ENCODE results near the gene HACD2. TPM values are rescaled to one million over a fixed set of nuclear protein-coding genes. Genes with fewer than 3 reads are reported as not detected.

Gene HACD2
- total RNA-seq, 5 donors from 2014 or later (not counting 1 experiment from before 2014, with no cell fraction given) = 18.2 to 23.2 (median 20.7) TPM

GRCh38 chr3:123520656-123521055 is 64.2 kb downstream of the HACD2 start:
- Histone ChIP-seq H3K9me3 (no peaks in the 10 kb centered on the region), H3K27ac (ENCODE audit: low read length) (no peak overlapping the region), H3K4me1 (ENCODE audit: control insufficient read depth in 1 of 2, extremely low read depth in 1 of 2, insufficient read depth in 2 of 2, low read length in 2 of 2) (peaks cover 13 to 20% of the 10 kb centered on the region in 2 experiments), H3K27me3 (replicated peaks in 1 of 2; ENCODE audit: control insufficient read depth in 2 of 2, extremely low read depth in 1 of 2, insufficient read depth in 2 of 2, low read length in 1 of 2) (no peaks in the 10 kb centered on the region), H3K36me3 (ENCODE audit: control insufficient read depth in 2 of 2, extremely low read depth in 1 of 2, insufficient read depth in 1 of 2, low read length in 1 of 2) (peaks cover 0 to 1% of the 10 kb centered on the region in 2 donors), H3K4me3 (ENCODE audit: control insufficient read depth in 1 of 2, extremely low read depth in 1 of 2, low read length in 1 of 2) (no peak overlapping the region)
- ChIA-PET POLR2A (no interaction called here), CTCF (no interaction called here)
- peaks cover 51 to 58% (median 56%) of the 10 kb centered on the region in 3 donors for H3K4me1 Mint-ChIP-seq
- H3K36me3 Mint-ChIP-seq = no peaks in the 10 kb centered on the region
- DNase-seq (no peak), ATAC-seq (replicated peaks in 1 of 4) (no peak)
- H3K9me3 Mint-ChIP-seq = no peaks in the 10 kb centered on the region
- peak overlapping the region; percentile 4 to 49 for H3K27ac Mint-ChIP-seq
- H3K4me3 Mint-ChIP-seq = no peak overlapping the region
- WGBS (ENCODE audit: insufficient coverage) = no CpG with 5 or more reads among the region's 2 CpGs
- H3K27me3 Mint-ChIP-seq = no peaks in the 10 kb centered on the region

GRCh38 chr3:123518892-123519485 is 65.9 kb downstream of the HACD2 start:
- POLR2A ChIA-PET = no interaction called here
- H3K4me3 ChIP-seq (ENCODE audit: control insufficient read depth in 1 of 2, extremely low read depth in 1 of 2, low read length in 1 of 2) = no peak overlapping the region
- no peaks in the 10 kb centered on the region for H3K27me3 Mint-ChIP-seq
- peaks cover 35 to 41% (median 39%) of the 10 kb centered on the region in 3 donors for H3K4me1 Mint-ChIP-seq
- no peaks in the 10 kb centered on the region for H3K27me3 ChIP-seq (replicated peaks in 1 of 2; ENCODE audit: control insufficient read depth in 2 of 2, extremely low read depth in 1 of 2, insufficient read depth in 2 of 2, low read length in 1 of 2)
- WGBS (ENCODE audit: insufficient coverage) = no CpG with 5 or more reads among the region's 4 CpGs
- ATAC-seq (replicated peaks in 1 of 4) (no peak), DNase-seq (no peak)
- no peaks in the 10 kb centered on the region for H3K9me3 Mint-ChIP-seq
- CTCF ChIA-PET = interaction anchor here in 1 of 2 donors (0.7 kb wide), 1 partner anchor 12 kb away, joined by 4 read pairs; no protein-coding TSS in a partner anchor
- H3K27ac ChIP-seq (ENCODE audit: low read length) = no peak overlapping the region
- no peaks in the 10 kb centered on the region for H3K9me3 ChIP-seq
- peaks cover 9% of the 10 kb centered on the region for H3K36me3 Mint-ChIP-seq
- no peak overlapping the region for H3K4me3 Mint-ChIP-seq
- H3K27ac Mint-ChIP-seq = no peak overlapping the region
- peaks cover 8 to 15% of the 10 kb centered on the region in 2 experiments for H3K4me1 ChIP-seq (ENCODE audit: control insufficient read depth in 1 of 2, extremely low read depth in 1 of 2, insufficient read depth in 2 of 2, low read length in 2 of 2)
- peaks cover 0 to 5% of the 10 kb centered on the region in 2 donors for H3K36me3 ChIP-seq (ENCODE audit: control insufficient read depth in 2 of 2, extremely low read depth in 1 of 2, insufficient read depth in 1 of 2, low read length in 1 of 2)

GRCh38 chr3:123511726-123512125 is 73.1 kb downstream of the HACD2 start:
- Mint-ChIP-seq H3K9me3 (no peaks in the 10 kb centered on the region), H3K27ac (no peak overlapping the region), H3K4me3 (no peak overlapping the region), H3K36me3 (peaks cover 41% of the 10 kb centered on the region), H3K27me3 (no peaks in the 10 kb centered on the region), H3K4me1 (no peaks in the 10 kb centered on the region)
- ATAC-seq (replicated peaks in 1 of 4) (no peak), DNase-seq (no peak)
- H3K27me3 ChIP-seq (replicated peaks in 1 of 2; ENCODE audit: control insufficient read depth in 2 of 2, extremely low read depth in 1 of 2, insufficient read depth in 2 of 2, low read length in 1 of 2) = no peaks in the 10 kb centered on the region
- H3K27ac ChIP-seq (ENCODE audit: low read length) = no peak overlapping the region
- 64% methylated on average over 2 of the region's 3 CpGs for WGBS (ENCODE audit: insufficient coverage)
- peaks cover 0 to 12% of the 10 kb centered on the region in 2 donors for H3K36me3 ChIP-seq (ENCODE audit: control insufficient read depth in 2 of 2, extremely low read depth in 1 of 2, insufficient read depth in 1 of 2, low read length in 1 of 2)
- H3K9me3 ChIP-seq = no peaks in the 10 kb centered on the region
- ChIA-PET POLR2A (no interaction called here), CTCF (no interaction called here)
- no peak overlapping the region for H3K4me3 ChIP-seq (ENCODE audit: control insufficient read depth in 1 of 2, extremely low read depth in 1 of 2, low read length in 1 of 2)
- no peaks in the 10 kb centered on the region for H3K4me1 ChIP-seq (ENCODE audit: control insufficient read depth in 1 of 2, extremely low read depth in 1 of 2, insufficient read depth in 2 of 2, low read length in 2 of 2)

DNA sequence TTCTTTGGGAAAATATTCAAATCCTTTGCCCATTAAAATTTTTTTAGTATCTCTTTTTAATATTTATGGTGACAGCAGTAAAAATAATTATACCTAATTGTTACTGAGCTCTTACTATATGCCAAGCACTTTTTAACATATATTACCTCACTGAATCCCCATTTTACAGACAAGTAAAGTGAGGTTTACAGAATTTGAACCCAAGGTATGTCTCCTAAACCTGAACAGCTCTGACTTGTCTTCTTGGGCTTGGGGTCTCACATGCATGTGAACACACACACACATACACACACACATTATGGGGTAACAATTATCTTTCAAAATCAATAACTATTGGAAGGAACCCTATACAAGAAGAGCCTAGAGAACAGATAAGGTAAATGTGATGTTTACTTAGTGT is 73.8 kb downstream of the HACD2 start:
- Histone ChIP-seq H3K4me1 (ENCODE audit: control insufficient read depth in 1 of 2, extremely low read depth in 1 of 2, insufficient read depth in 2 of 2, low read length in 2 of 2) (no peaks in the 10 kb centered on the region), H3K9me3 (no peaks in the 10 kb centered on the region), H3K27ac (ENCODE audit: low read length) (no peak overlapping the region), H3K4me3 (ENCODE audit: control insufficient read depth in 1 of 2, extremely low read depth in 1 of 2, low read length in 1 of 2) (no peak overlapping the region), H3K27me3 (replicated peaks in 1 of 2; ENCODE audit: control insufficient read depth in 2 of 2, extremely low read depth in 1 of 2, insufficient read depth in 2 of 2, low read length in 1 of 2) (no peaks in the 10 kb centered on the region), H3K36me3 (ENCODE audit: control insufficient read depth in 2 of 2, extremely low read depth in 1 of 2, insufficient read depth in 1 of 2, low read length in 1 of 2) (peaks cover 0 to 12% of the 10 kb centered on the region in 2 donors)
- Mint-ChIP-seq H3K9me3 (no peaks in the 10 kb centered on the region), H3K27ac (no peak overlapping the region), H3K4me1 (no peaks in the 10 kb centered on the region), H3K36me3 (peaks cover 47% of the 10 kb centered on the region), H3K27me3 (no peaks in the 10 kb centered on the region), H3K4me3 (no peak overlapping the region)
- ATAC-seq (replicated peaks in 1 of 4) (no peak), DNase-seq (no peak)
- ChIA-PET POLR2A (interaction anchor here in 1 of 2 donors (0.6 kb wide), 1 partner anchor 119 kb away, joined by 6 read pairs; no protein-coding TSS in a partner anchor), CTCF (interaction anchor here in 1 of 2 donors (0.6 to 0.7 kb wide), 2 partner anchors 22 to 68 kb away, joined by 4 read pairs; no protein-coding TSS in a partner anchor)

GRCh38 chr3:123508178-123508577 is 76.7 kb downstream of the HACD2 start:
- H3K4me3 Mint-ChIP-seq = no peak overlapping the region
- Histone ChIP-seq H3K4me3 (ENCODE audit: control insufficient read depth in 1 of 2, extremely low read depth in 1 of 2, low read length in 1 of 2) (no peak overlapping the region), H3K27me3 (replicated peaks in 1 of 2; ENCODE audit: control insufficient read depth in 2 of 2, extremely low read depth in 1 of 2, insufficient read depth in 2 of 2, low read length in 1 of 2) (no peaks in the 10 kb centered on the region), H3K27ac (ENCODE audit: low read length) (no peak overlapping the region), H3K36me3 (ENCODE audit: control insufficient read depth in 2 of 2, extremely low read depth in 1 of 2, insufficient read depth in 1 of 2, low read length in 1 of 2) (peaks cover 2 to 6% of the 10 kb centered on the region in 2 donors), H3K9me3 (no peaks in the 10 kb centered on the region), H3K4me1 (ENCODE audit: control insufficient read depth in 1 of 2, extremely low read depth in 1 of 2, insufficient read depth in 2 of 2, low read length in 2 of 2) (no peaks in the 10 kb centered on the region)
- peaks cover 34% of the 10 kb centered on the region for H3K36me3 Mint-ChIP-seq
- POLR2A ChIA-PET = no interaction called here
- H3K27ac Mint-ChIP-seq = no peak overlapping the region
- H3K4me1 Mint-ChIP-seq = no peaks in the 10 kb centered on the region
- ATAC-seq (replicated peaks in 1 of 4) (no peak), DNase-seq (no peak)
- CTCF ChIA-PET = no interaction called here
- 95% methylated on average over 2 of the region's 6 CpGs for WGBS (ENCODE audit: insufficient coverage)
- H3K9me3 Mint-ChIP-seq = no peaks in the 10 kb centered on the region
- no peaks in the 10 kb centered on the region for H3K27me3 Mint-ChIP-seq

DNA sequence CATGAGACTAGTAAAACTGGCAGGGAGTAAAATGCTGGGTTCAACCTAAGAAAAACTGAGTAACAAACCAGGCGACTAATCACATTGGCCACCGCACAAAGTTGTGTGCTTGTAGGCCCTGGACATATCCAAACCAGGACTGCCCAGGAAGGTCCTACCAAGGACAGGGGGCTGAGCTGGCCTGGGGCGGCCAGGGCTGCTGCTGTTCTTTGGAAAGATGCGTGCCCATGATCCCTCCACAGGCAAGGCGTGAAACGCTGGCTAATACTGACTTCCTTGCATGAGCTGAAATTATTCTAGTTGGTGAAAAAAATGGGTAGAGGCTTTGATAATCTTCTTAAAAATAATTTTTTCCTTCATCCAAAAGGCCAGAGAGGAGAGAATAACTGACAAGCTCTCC is 79.0 kb downstream of the HACD2 start:
- Histone ChIP-seq H3K4me3 (ENCODE audit: control insufficient read depth in 1 of 2, extremely low read depth in 1 of 2, low read length in 1 of 2) (no peak overlapping the region), H3K27ac (ENCODE audit: low read length) (no peak overlapping the region), H3K36me3 (ENCODE audit: control insufficient read depth in 2 of 2, extremely low read depth in 1 of 2, insufficient read depth in 1 of 2, low read length in 1 of 2) (peaks cover 5 to 6% of the 10 kb centered on the region in 2 donors), H3K4me1 (ENCODE audit: control insufficient read depth in 1 of 2, extremely low read depth in 1 of 2, insufficient read depth in 2 of 2, low read length in 2 of 2) (no peaks in the 10 kb centered on the region), H3K27me3 (replicated peaks in 1 of 2; ENCODE audit: control insufficient read depth in 2 of 2, extremely low read depth in 1 of 2, insufficient read depth in 2 of 2, low read length in 1 of 2) (no peaks in the 10 kb centered on the region), H3K9me3 (no peaks in the 10 kb centered on the region)
- Mint-ChIP-seq H3K4me1 (no peaks in the 10 kb centered on the region), H3K36me3 (peaks cover 26% of the 10 kb centered on the region), H3K9me3 (no peaks in the 10 kb centered on the region), H3K4me3 (no peak overlapping the region), H3K27me3 (no peaks in the 10 kb centered on the region), H3K27ac (no peak overlapping the region)
- ATAC-seq (replicated peaks in 1 of 4) = no peak
- WGBS (ENCODE audit: insufficient coverage) = 100% methylated on average over 3 of the region's 6 CpGs
- no peak for DNase-seq
- CTCF ChIA-PET = no interaction called here
- POLR2A ChIA-PET = no interaction called here
